ENCODE results near the gene GABRR3.
A peak's percentile ranks its signal among the peaks of the same experiment; 100 is the strongest.
"Not testable (repeated sequence)": the region's sequence is repeated elsewhere in the genome, so short reads cannot be mapped to it uniquely, and the experiment has no call there.

The GABRR3 gene

DNA sequence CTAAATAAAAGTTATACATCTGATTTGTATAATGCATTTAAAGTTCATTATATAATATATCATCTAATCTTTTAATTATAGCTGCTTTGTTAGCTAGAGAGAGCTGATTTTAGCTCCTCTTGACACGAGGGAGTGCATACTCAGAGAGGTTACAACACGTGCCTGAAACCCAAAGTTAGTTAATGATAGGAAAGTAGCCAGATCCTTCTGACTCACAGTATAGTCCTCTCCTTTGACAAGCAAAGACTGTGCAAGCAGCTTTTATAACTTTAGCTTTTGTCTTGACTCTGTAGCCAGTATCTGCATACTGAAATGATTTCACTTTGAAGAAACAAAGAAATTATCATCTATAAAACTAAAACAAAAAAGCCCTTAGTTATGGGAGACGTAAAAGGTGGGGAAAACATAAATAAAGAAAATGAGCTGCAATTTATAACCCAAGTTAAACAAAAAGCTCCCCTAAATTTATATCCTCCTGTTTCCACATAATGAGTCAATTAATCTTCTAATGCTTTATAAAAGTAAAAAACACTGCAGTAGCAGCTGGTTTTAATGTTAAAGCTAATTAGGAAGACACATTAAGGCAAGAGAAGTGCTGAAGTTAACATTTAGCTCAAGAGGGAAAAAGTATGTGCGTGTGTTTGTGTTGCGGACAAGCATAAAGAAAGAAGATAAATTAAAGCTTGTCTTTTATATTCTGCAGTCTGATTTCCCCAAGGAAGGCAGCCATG is 13.1 kb downstream of the GABRR3 start:
- no peak for DNase-seq

DNA sequence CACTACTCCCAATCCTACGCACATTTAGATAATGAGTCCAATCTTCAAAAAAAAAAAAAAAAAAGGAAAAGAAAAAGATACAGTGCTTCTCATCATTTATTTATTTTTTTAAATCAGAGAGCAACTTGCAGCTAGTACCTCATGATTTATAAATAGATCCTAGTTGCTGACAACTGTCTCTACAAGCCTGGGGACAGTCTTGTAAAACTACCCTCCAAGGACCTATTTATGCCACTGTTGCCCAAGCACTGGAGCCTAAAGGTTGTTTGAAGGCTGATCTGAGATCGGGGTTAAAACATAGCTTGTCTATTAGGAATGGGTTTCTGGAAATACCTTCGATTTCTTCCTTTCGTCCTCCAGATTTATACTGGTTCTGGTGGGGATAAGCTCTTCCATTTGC is 14.7 kb downstream of the GABRR3 start:
- no peak for DNase-seq

DNA sequence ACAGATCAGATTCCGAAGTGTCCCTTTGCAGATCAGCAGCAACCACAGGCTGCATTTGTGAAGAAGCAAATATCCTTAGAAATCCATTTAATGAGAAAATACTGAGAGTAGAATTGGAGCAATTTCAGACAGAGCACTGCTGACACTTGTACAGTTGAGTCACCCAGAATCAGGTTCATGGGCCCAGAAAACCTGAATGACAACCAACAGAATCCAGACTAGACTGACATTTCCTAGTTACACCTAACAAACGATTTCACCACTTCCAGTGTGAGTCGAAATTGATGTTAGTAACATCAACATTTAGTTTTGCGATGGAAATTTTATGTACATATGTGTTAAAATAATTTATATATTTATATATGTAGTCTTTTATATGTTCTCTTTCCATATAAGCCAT is 16.8 kb downstream of the GABRR3 start:
- DNase-seq, result no peak

DNA sequence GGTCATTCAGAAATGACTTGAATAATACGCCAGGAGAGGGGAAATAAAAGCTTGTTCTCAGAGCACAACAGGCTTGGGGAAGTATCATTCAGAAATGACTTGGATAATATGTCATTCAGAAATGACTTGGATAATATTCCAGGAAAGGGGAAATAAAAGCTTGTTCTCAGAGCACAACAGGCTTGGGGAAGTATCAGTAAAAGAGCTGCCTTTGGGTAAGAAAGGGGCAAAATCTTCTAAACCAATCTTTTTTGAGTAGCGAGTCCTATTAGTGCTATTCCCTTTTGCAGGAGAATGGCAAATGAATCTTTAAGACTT is 20.9 kb downstream of the GABRR3 start:
- DNase-seq, result no peak

DNA sequence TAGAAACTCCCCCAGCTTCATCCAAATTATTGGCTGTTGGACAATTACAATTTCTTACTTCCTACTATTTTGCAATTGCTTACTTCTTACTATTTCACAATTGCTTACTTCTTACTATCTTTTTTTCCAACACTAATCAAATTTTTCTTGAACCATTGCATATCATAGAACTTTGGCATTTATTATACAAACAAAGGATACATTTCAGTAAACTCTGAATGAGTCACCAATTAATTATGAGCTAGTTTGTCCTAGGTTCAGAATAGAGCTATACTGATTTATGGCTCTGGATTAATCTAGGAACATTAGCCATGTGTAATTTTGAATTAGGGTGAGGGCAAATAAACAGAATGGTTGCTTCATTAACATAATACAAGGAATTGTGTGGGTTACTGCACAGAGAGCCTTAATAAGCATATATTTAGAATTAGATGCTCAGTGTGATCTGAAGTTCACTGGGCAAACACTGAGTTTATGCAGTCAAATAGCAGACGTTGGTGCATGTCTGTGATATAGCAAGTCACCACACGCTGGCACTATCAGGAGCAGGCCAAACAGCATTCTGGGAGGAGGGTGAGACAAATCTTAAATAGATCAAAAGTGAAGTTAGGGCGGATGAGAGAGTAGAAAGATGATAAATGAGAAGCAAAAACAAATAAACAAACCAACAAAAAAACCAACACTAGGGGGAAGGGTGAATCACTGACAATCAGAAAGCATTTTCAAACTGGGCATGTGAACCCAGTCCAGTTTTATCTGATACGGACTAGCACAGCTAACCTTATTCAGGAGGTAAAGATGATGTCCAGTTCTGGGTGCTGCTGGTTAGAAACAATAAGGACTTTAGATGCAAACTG is 21.5 kb downstream of the GABRR3 start:
- DNase-seq, result no peak

DNA sequence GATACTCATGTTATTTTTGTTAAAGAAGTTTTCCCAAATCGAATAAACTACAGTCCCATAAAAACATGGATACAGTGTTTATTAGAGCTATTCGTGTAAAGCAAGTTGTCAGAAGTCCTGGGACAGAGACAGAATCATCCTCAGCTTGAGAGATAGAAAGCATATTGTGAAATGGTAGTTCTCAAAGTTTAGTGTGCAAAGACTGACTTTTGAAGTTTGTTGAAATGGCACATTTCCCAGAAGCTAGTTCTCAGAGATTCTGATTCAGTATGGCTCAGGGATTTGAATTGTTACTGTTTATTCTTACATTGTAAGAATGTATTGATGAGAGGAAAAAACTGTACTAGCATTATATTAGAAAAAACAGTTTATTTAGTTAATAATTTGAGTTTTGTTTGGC is 22.1 kb downstream of the GABRR3 start:
- no peak for DNase-seq

DNA sequence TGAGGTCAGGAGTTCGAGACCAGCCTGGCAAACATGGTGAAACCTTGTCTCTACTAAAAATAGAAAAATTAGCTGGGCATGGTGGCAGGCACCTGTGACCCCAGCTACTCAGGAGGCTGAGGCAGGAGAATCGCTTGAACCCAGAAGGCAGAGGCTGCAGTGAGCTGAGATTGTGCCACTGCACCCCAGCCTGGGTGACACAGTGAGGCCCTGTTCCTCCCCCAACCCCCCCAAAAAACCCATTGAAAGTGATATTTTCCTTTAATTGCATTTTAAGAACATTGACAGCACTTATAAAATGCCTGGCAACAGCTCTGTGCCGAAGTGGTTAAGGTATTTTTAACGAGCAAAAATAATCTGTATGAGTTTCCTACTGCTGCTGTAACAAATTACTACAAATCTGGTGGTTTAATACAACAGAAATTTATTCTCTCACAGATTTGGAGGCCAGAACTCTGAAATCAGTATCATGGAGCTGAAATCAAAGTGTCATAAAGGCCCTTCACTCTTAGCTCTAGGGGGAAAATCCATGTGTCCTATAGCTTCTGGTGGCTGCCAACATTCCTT is 24.1 kb downstream of the GABRR3 start:
- not testable (repeated sequence) for DNase-seq

DNA sequence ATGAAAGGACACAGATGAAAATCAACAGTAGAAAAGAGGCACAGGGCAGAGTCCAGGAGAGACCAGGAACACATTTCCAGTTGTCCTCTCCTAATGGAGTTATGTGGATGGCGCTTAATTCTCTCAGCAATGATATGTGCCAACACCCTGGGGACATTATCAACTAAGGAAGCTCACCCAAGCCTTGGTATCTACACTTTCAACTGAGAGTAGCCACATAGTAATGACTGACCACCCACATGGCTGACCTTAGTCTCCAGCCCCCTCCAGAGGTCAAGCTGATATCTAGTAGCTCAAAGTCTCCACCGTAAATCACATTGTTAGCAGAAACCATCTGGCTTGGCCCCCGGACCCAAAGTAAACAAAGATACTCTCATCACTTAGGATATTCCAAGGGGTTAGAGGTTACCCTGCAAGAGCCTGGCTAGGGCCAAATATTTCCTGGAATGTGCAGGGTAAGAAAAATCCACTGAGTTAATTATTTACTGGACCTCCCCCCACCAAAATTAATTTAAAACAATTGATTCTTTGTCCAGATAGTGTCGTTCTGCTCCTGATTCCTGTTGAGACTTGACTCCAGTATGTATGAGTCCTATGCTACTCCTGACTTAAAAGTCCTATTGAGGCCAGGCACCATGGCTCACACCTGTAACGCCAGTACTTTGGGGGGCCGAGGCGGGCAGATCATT is 24.8 kb downstream of the GABRR3 start:
- DNase-seq, result no peak

DNA sequence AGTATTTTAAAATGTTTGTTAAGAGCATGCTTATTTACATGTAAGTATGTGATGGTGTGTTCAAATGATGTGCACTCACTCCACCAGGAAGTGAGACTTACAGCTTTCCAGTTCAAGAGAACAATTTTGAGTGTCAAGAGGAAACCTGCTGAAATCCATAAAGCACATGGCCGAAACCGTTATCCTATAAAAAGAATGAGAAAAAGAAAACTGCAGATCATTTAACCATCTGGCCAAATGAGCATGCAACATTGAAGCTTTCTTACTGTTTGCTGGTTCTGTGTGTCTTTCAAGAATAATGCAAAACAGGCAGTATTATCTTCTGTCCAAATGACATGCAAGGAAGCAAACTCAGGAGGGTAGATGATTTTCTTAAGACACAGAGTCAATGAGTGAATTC is 26.3 kb downstream of the GABRR3 start:
- DNase-seq, result no peak

DNA sequence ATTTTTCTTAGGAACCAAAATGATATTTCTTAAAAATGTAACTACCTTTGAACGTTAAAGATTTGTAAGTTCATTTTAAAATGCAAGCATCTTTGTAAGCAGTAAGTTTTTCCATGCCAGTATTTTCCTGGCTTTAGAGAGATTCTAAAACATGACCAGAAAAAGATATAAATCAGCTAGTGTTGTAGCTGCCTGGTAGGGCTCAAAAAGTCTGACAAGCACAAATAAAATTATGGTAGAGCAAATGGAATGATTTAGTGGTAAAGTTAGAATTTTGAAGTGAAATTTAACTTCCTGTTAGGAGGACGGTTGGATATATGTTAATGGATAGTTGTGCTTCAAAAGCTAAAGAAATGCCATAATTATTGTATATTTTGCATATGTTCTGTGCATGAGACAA is 29.7 kb downstream of the GABRR3 start:
- DNase-seq, result no peak

DNA sequence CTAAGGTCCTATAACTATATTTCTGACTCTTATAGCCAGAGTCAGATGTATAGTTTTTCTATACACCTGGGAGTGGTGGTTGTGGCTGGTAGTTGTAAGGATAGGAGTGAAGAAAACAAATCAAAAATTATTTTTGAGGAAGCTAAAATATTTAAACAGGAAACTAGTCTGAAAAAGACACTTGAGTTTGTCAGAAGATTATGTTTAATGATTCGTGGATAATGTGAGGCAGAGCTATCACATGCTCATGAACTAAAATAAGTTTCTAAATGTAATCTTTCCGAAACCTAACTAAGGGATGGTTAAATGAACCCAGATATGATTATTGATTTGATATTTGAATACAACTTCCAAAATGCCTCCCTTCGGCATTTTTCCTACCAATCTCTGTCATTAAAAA is 30.4 kb downstream of the GABRR3 start:
- DNase-seq, result no peak

DNA sequence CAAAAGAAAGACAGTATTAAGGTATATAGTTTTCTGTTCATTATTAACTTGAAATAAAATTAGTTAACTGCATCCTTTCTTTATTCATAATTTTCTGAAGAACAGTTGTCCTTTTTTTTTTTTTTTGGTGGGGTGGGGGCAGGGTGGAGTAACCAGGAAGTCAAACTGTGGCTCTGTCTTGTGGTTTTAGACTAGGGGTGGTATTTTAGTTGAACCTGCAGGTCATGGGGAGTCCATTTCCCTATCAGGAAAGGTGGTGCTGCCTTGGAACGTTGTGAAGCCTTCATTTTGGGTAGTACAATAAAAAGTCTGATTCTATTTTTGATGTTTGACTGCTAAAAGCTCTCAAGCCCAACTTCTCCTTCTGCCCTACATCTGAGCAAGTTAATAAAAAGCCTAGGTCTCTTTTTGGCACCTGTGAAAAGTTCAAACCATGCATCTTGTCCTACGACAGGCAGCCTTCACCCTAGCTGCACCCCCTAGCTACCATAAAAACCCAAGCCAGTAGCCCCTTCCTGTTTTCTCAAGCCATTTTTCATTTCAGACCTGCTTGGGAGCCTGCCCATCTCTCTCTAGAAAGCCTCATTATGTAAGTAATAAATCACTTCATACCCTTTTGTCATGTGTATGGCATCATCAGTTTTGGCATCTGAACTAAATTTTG is 31.7 kb downstream of the GABRR3 start:
- peak; percentile 17 for DNase-seq

DNA sequence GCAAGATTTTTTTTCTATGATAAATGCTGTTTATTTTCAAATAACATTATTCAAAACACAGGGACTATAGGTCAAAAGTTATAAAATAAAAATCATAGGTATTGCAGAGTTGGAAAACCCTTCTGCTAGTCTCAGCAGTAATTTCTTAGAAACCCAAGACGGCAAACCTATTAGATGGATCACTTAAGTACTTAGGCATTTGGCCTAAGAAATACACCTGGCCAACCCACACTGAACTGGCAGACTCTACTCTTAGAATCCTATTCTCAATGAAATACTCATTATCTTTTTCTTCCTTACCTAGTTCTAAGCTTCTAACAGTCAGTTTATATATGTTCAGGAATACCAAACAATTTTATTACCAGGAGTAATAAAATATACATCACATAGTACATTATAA is 32.4 kb downstream of the GABRR3 start:
- no peak for DNase-seq

DNA sequence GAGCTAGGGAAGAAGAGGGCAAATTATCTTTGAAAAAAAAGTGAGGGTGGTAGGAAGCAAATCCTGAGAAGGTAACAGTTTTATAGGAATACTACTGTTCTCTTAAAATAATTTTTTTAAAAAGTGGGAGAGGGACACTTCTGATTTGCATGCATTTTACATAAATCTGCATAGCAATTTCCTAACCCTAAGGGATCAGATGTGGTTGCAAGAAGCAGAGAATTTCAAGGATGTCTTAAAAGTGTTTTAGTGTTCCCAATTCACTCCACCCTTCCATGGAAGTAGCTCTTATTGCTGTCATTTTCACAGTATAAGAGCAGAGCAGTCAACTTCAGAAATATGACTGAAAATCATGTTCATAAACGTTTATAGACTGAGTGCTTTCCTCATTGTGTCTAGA is 35.1 kb downstream of the GABRR3 start:
- DNase-seq, result no peak

DNA sequence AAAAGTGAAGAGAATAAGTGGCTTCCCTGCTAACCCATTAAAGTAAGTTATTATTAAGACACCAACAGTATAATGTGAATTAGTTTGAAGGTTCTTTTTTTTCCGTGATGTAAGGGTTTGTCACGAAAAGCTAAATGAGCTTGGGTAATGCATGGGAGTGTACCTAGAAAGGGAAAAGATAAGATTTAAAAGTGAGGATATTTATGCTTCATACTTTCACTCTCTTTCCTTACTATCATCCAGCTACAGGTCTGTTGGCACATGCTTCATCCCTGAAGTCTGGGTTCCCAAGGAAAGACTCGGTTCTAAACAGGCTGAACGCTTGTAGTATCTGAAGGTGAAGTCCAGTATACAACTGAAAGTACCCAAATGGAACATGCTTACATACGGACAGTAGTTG is 36.0 kb downstream of the GABRR3 start:
- no peak for DNase-seq

DNA sequence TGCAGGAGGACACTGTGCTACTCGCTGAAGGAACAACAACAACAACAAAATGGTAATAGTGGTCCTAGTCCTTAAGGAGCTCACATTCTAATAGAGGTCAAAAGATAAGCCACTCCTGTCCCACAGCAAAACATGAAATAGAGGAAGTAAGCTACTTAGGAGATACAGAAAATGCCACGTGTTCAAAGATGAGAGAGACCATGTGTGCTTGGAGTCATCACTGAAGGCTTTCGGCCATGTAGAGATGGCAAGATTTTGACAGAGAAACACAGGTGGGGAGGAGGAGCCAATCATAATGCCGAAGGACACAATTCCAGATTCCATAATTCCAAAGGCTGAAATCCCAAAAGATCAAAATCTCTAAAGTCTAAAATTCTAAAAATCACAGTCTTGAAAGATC is 38.1 kb downstream of the GABRR3 start:
- no peak for DNase-seq

DNA sequence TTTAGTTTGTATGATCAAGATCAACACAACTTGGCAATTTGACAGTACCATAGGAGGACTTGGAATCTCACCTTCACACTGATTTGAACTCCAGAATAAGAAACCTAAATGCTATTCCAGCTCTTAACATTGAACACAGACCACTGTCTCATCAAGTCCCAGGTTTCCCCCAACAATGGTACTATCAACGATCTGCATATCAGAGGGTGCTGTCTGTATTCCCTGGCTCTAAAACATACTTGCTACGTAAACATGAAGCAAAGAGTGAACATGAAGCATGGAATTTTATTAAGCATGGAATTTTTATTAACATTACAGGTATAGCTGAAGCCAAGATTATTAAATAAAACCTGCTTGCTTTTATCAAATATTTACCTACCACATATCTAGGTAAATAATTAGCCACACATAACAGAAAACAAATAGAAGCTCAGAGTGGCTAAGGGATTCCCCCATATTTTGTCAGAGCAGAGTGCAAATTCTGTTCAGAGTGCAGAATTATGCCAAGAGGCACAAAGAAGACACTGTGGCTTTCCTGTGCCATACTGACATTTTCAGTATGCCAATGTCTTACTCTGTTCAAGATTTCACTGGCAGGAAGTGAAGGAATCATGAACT is 40.7 kb downstream of the GABRR3 start:
- DNase-seq, result no peak

DNA sequence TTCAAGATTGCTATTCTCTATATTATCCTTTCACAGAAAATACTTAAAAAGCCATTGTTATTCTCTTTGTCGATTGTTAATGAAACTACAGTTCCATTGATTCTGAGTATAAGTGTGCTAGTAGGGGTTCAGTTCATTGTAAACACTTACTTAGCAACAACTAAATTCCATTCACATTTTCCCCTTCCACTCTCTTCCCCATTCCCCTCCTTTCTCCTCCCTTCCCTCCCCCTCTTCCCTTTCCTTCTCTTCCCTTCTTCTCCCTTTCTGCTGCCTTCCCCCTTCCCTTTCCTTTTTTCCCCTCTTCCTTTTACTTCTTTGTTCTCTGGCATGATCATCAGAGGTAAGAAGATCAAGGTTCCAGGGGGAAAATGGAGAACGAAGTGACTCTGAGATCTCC is 41.6 kb downstream of the GABRR3 start:
- no peak for DNase-seq

DNA sequence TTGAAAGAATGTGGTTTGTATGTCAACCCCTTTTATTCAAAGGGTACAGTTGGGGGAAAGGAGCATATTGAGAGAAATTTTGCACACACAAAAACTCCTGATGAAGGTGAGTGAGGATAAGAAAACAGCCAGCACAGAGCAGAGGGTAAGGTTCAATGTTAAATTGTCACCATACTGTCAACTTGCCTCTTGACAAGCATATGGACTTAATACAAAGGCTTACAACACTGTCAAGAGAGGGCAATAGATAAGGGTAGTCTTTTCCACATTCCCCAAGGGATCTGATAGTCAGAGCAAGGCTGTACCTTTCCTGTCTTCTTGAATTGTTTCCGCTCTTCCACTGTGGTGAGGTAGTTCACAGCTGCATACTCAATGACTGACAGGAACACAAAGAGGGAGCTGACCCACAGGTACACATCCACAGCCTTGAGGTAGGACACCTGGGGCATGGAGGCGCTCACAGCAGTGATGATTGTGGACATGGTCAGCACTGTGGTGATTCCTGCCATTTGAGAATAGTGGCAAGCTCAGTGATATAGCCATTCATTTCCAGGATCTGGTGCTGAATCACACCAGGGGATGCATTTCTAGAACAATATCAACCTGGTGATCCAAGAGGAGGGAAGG is 42.5 kb downstream of the GABRR3 start:
- no peak for DNase-seq

DNA sequence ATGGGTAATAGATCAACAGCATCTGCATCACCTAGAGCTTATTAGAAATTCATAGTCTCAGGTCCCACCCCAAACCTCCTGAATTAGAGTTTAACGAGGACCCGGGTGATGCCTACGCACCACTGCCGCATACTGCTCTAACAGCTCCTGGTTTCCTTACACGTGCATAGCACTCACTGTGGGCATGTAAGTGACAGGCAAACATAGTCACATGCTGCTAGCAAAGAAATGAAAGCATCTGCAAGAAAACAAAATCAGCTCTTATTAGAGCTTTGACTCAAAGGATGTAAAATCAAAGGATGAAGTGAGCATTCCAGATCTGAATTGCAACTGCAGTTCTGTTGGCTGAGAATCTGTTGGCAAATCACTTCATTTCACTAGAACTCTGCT is 43.8 kb downstream of the GABRR3 start:
- peak; percentile 35 for DNase-seq

DNA sequence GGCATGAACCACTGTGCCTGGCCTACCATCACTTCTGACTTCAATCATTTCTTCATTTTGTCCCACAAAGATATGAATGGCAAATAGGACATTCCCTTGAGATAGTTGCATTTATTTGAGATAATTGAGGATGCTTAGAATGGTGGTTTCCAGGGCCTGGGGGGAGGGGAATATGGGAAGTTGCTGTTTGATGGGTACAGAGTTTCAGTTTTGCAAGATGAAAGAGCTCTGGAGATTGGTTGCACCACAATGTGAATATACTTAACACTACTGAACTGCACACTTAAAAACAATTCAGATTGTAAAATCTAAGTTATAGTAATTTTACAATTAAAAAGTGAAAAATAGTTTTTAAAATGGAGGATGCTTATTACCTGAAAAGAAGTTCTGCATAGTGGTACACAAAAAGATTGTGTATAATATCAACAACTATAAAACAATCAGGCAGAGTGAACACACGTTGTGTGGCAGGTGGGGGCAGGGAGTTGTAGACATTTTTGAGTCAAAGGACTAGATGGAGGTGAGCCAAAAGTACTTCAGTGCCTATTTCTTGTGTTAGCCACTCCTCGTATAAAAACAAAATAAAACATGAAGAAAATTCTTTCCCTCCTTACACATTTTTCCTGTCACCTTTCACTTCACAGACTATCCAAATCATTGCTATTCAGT is 44.4 kb downstream of the GABRR3 start:
- no peak for DNase-seq

Data from CD4-positive, alpha-beta T cell treated with Interleukin-21 for 1 hour (primary cell).